ENCODE data around the gene ZNF195.

DNA sequence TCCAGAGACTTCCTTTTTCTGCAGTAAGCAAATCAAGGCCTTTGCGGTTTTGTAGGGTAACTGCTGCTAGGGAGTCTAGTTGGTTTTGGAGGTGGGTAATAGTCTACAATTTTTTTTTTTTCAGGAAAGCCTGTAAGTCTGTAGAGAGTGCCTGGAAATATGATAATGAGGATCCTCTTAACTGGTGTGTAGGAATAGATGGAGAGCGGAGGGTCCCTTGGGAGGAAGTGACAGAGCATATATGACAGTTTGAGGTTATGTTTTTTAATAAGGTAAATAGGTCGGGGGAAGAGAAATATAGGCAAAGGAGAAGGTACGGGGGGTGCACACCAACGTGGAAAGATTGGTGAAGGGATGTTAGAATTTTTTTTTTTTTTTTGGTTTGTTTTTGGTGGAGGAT, 25.9 kb downstream of the ZNF195 start:
- TF ChIP-seq, protein P1, sequence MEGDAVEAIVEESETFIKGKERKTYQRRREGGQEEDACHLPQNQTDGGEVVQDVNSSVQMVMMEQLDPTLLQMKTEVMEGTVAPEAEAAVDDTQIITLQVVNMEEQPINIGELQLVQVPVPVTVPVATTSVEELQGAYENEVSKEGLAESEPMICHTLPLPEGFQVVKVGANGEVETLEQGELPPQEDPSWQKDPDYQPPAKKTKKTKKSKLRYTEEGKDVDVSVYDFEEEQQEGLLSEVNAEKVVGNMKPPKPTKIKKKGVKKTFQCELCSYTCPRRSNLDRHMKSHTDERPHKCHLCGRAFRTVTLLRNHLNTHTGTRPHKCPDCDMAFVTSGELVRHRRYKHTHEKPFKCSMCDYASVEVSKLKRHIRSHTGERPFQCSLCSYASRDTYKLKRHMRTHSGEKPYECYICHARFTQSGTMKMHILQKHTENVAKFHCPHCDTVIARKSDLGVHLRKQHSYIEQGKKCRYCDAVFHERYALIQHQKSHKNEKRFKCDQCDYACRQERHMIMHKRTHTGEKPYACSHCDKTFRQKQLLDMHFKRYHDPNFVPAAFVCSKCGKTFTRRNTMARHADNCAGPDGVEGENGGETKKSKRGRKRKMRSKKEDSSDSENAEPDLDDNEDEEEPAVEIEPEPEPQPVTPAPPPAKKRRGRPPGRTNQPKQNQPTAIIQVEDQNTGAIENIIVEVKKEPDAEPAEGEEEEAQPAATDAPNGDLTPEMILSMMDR (IDR thresholded peaks at IDR 0.05), result no peak
- no peak for TF ChIP-seq POLR2A (IDR thresholded peaks at IDR 0.05)
